ENCODE results near the gene MSL1. TPM values are rescaled to one million over a fixed set of nuclear protein-coding genes. Genes with fewer than 3 reads are reported as not detected.
A peak's percentile ranks its signal among the peaks of the same experiment; 100 is the strongest.

MSL1 gene
- total and polyA plus RNA-seq, 2 of the 13 experiments (the other 11 are each of a cell fraction or from before 2014, with no cell fraction given), result 63.8 to 88.5 TPM

GRCh38 chr17:40111221-40112128 lies 10.3 kb upstream of the MSL1 start (continued):
- no peak for TF ChIP-seq SNAPC4 (CRISPR knock-in tag; IDR thresholded peaks at IDR 0.05)
- no peak for TF ChIP-seq ZNF549 (CRISPR knock-in tag; IDR thresholded peaks at IDR 0.05)
- peak; percentile 67 for TF ChIP-seq KLF6 (CRISPR knock-in tag; IDR thresholded peaks at IDR 0.05)
- TF ChIP-seq ZNF382 (CRISPR knock-in tag; IDR thresholded peaks at IDR 0.05; ENCODE audit: borderline replicate concordance), result no peak
- no peak for TF ChIP-seq ZNF569 (CRISPR knock-in tag; IDR thresholded peaks at IDR 0.05; ENCODE audit: borderline replicate concordance)
- no peak for TF ChIP-seq SRSF4 (IDR thresholded peaks at IDR 0.05; ENCODE audit: low read depth, low read length, poor library complexity, severe bottlenecking)
- no peak for TF ChIP-seq ZBTB37 (CRISPR knock-in tag; IDR thresholded peaks at IDR 0.05)
- no peak for TF ChIP-seq ZNF737 (CRISPR knock-in tag; IDR thresholded peaks at IDR 0.05; ENCODE audit: borderline replicate concordance)
- TF ChIP-seq JUN (CRISPR knock-in tag; IDR thresholded peaks at IDR 0.05), result 0 out of 2 replicates have a peak, but pooled peaks have one; percentile 14
- TF ChIP-seq DNMT3B (CRISPR knock-in tag; conservative IDR thresholded peaks at IDR 0.05), result peak; percentile 67; the same call in 1 of the 2 replicates
- peak; percentile 55 for TF ChIP-seq GABPB1 (CRISPR knock-in tag; IDR thresholded peaks at IDR 0.05)
- 0 out of 2 replicates have a peak, but pooled peaks have one; percentile 41 for TF ChIP-seq HHEX (CRISPR knock-in tag; IDR thresholded peaks at IDR 0.05)
- TF ChIP-seq KLF15 (CRISPR knock-in tag; IDR thresholded peaks at IDR 0.05; ENCODE audit: borderline replicate concordance), result no peak
- TF ChIP-seq SIN3B (IDR thresholded peaks at IDR 0.05; ENCODE audit: low read length), result 0 out of 2 replicates have a peak, but pooled peaks have one; percentile 47
- TF ChIP-seq ATF6 (CRISPR knock-in tag; conservative IDR thresholded peaks at IDR 0.05), result no peak
- TF ChIP-seq SALL1 (CRISPR knock-in tag; IDR thresholded peaks at IDR 0.05), result peak; percentile 87
- no peak for TF ChIP-seq ZNF563 (CRISPR knock-in tag; IDR thresholded peaks at IDR 0.05)
- no peak for TF ChIP-seq ZNF660 (CRISPR knock-in tag; IDR thresholded peaks at IDR 0.05; ENCODE audit: borderline replicate concordance, low read depth)
- TF ChIP-seq ZNF441 (CRISPR knock-in tag; IDR thresholded peaks at IDR 0.05; ENCODE audit: borderline replicate concordance), result peak; percentile 14; the same call in 1 of the 2 replicates
- TF ChIP-seq ZNF740 (CRISPR knock-in tag; IDR thresholded peaks at IDR 0.05), result 0 out of 2 replicates have a peak, but pooled peaks have one; percentile 29
